GM12864 (cell line): ENCODE measurements around the gene TRIM62.
A peak's percentile ranks its signal among the peaks of the same experiment; 100 is the strongest.

Source experiments
- DNase-seq: peaks from one replicate; pipeline ENCODE4 v3.0.0-alpha.2; 2011; ENCODE audit warnings: low read depth
- H3K4me3 ChIP-seq: 2 replicates; pipeline ENCODE4 v1.5.1; 2011; ENCODE audit warnings: mild to moderate bottlenecking, low read depth, low read length, control low read depth
- CTCF ChIP-seq: IDR thresholded peaks from 2 replicates; pipeline ENCODE4 v1.5.1; 2011; ENCODE audit warnings: low read depth, mild to moderate bottlenecking, moderate library complexity, low read length, control low read depth, inconsistent platforms; ENCODE audit errors: missing control alignments

Gene TRIM62

GRCh38 chr1:33133478-33134105 is 48.3 kb downstream of the TRIM62 start:
- no peak overlapping the region for H3K4me3 ChIP-seq
- no peak for DNase-seq
- no peak for TF ChIP-seq CTCF

GRCh38 chr1:33132549-33132948 is 49.3 kb downstream of the TRIM62 start:
- no peak overlapping the region for H3K4me3 ChIP-seq
- no peak for DNase-seq
- no peak for TF ChIP-seq CTCF

GRCh38 chr1:33131191-33131590 is 50.7 kb downstream of the TRIM62 start:
- no peak for TF ChIP-seq CTCF
- H3K4me3 ChIP-seq = no peak overlapping the region
- DNase-seq = no peak

GRCh38 chr1:33130297-33130696 is 51.5 kb downstream of the TRIM62 start:
- no peak for TF ChIP-seq CTCF
- peak; percentile 35 for DNase-seq
- H3K4me3 ChIP-seq = no peak overlapping the region

- DNase-seq = no peak
- TF ChIP-seq CTCF = no peak
- H3K4me3 ChIP-seq = no peak overlapping the region
Observed at GRCh38 chr1:33128781-33129180, 53.1 kb downstream of the TRIM62 start.

- H3K4me3 ChIP-seq = peak overlapping the region; percentile 90
- TF ChIP-seq CTCF = peak; percentile 95
- DNase-seq = peak; percentile 100
Observed at GRCh38 chr1:33127001-33127823, 54.6 kb downstream of the TRIM62 start.
